Caco-2 (cell line): ENCODE results near the gene SIRPA. TPM values are rescaled to one million over a fixed set of nuclear protein-coding genes. Genes with fewer than 3 reads are reported as not detected.

Experiments
- BruUV-seq: library from RNA; stranded (reverse); fragments of 400-500 nt; replicated peaks from 2 replicates; lab custom pipeline; 2021; lab: Mats Ljungman, UMichigan
- CTCF ChIA-PET: fragments of 300-600 bp; sonication (Branson Sonifier 250); formaldehyde crosslinking; loops from one replicate; lab custom pipeline; 2022; ENCODE audit warnings: antibody characterized with exemption; lab: Charles Lee
- POLR2A ChIA-PET: fragments of 300-600 bp; sonication (Branson Sonifier 250); formaldehyde crosslinking; loops from one replicate; lab custom pipeline; 2022; ENCODE audit warnings: antibody characterized with exemption; lab: Charles Lee
- DNase-seq, 2 experiments: peaks; one replicate each; pipeline versions ENCODE4 v3.0.0 to v3.0.0-alpha.2; 2020 to 2022
- H3K27me3 ChIP-seq: replicated peaks from 2 replicates; pipeline ENCODE4 v1.6.0; 2011; ENCODE audit warnings: low read length; ENCODE audit not compliant: control insufficient read depth, insufficient read depth
- H3K36me3 ChIP-seq: 2 replicates; pipeline ENCODE4 v1.5.1; 2011; ENCODE audit warnings: low read length; ENCODE audit not compliant: control insufficient read depth, insufficient read depth
- H3K4me1 ChIP-seq: fragments of 250-450 bp; sonication (Bioruptor Pico); 2 replicates; pipeline ENCODE4 v1.5.1; 2020; ENCODE audit warnings: mild to moderate bottlenecking
- H3K4me3 ChIP-seq: 2 replicates; pipeline ENCODE4 v1.5.1; 2011; ENCODE audit warnings: low read depth, mild to moderate bottlenecking, control low read depth, low read length
- H3K9me3 ChIP-seq: fragments of 250-450 bp; sonication (Bioruptor Pico); 2 replicates; pipeline ENCODE4 v1.5.1; 2020; ENCODE audit warnings: mild to moderate bottlenecking, moderate library complexity
- H3K27ac Mint-ChIP-seq: one replicate; pipeline ENCODE4 v1.8.0; 2022; ENCODE audit warnings: mixed read lengths; ENCODE audit not compliant: unreplicated experiment
- H3K27me3 Mint-ChIP-seq: one replicate; pipeline ENCODE4 v1.8.0; 2022; ENCODE audit warnings: mixed read lengths; ENCODE audit not compliant: insufficient read depth, unreplicated experiment
- H3K36me3 Mint-ChIP-seq: one replicate; pipeline ENCODE4 v1.8.0; 2022; ENCODE audit warnings: mild to moderate bottlenecking, mixed read lengths; ENCODE audit not compliant: insufficient read depth, unreplicated experiment
- H3K4me1 Mint-ChIP-seq: one replicate; pipeline ENCODE4 v1.8.0; 2022; ENCODE audit warnings: low read depth, mixed read lengths; ENCODE audit not compliant: unreplicated experiment
- H3K4me3 Mint-ChIP-seq: one replicate; pipeline ENCODE4 v1.8.0; 2022; ENCODE audit warnings: mild to moderate bottlenecking, moderate library complexity, mixed read lengths; ENCODE audit not compliant: unreplicated experiment
- H3K9me3 Mint-ChIP-seq: one replicate; pipeline ENCODE4 v1.8.0; 2022; ENCODE audit warnings: mixed read lengths; ENCODE audit not compliant: unreplicated experiment
- CTCF ChIP-seq, 2 experiments: fragments of 200-600 bp in 1 of 2; IDR thresholded peaks; 1 replicate in 1 of 2; 2 replicates in 1 of 2; pipeline versions ENCODE4 v1.5.1 to v1.8.0; 2011 to 2022; ENCODE audit warnings: antibody characterized with exemption in 1 of 2, control low read depth in 1 of 2, inconsistent platforms in 1 of 2, low read depth in 1 of 2, low read length in 1 of 2, mild to moderate bottlenecking in 1 of 2, moderate library complexity in 1 of 2; ENCODE audit not compliant: insufficient read depth in 1 of 2, severe bottlenecking in 1 of 2, unreplicated experiment in 1 of 2
- intact Hi-C: fragments of 100-400 bp; cut with micrococcal nuclease; formaldehyde crosslinking; loops from one replicate; pipeline ENCODE4 v1.10.0; 2022; ENCODE audit not compliant: unreplicated experiment
- total RNA-seq: library from RNA; stranded (reverse); gene quantifications from 2 replicates; pipeline ENCODE4 v1.2.3, GENCODE V29; 2022

Gene SIRPA
- total RNA-seq, 1 experiment from 2014 or later: 33.3 TPM

GRCh38 chr20:1879934-1880333 is 15.3 kb upstream of the SIRPA start:
- Histone ChIP-seq H3K4me1 (peaks cover 23% of the 10 kb centered on the region), H3K9me3 (no peaks in the 10 kb centered on the region), H3K27me3 (no peaks in the 10 kb centered on the region), H3K36me3 (no peaks in the 10 kb centered on the region), H3K4me3 (no peak overlapping the region)
- Mint-ChIP-seq H3K4me1 (peaks cover 43% of the 10 kb centered on the region), H3K36me3 (peaks cover 22% of the 10 kb centered on the region), H3K27me3 (no peaks in the 10 kb centered on the region), H3K27ac (no peak overlapping the region), H3K9me3 (no peaks in the 10 kb centered on the region), H3K4me3 (no peak overlapping the region)
- no peak for DNase-seq
- TF ChIP-seq CTCF (IDR thresholded peaks at IDR 0.05; ENCODE audit: insufficient read depth in 1 of 2, low read depth in 1 of 2, low read length in 1 of 2, severe bottlenecking in 1 of 2, unreplicated experiment in 1 of 2): no peak
- POLR2A ChIA-PET: no interaction called here
- intact Hi-C loops: no loop called here
- CTCF ChIA-PET: no interaction called here
- no TSS peak for BruUV-seq

- POLR2A ChIA-PET: no interaction called here
- Histone ChIP-seq H3K36me3 (no peaks in the 10 kb centered on the region), H3K4me3 (no peak overlapping the region), H3K9me3 (no peaks in the 10 kb centered on the region), H3K27me3 (no peaks in the 10 kb centered on the region), H3K4me1 (peaks cover 15% of the 10 kb centered on the region)
- H3K36me3 Mint-ChIP-seq: peaks cover 22% of the 10 kb centered on the region
- peaks cover 35% of the 10 kb centered on the region for H3K4me1 Mint-ChIP-seq
- H3K27ac Mint-ChIP-seq: no peak overlapping the region
- CTCF ChIA-PET: no interaction called here
- H3K4me3 Mint-ChIP-seq: no peak overlapping the region
- no peak for DNase-seq
- BruUV-seq: no TSS peak
- H3K27me3 Mint-ChIP-seq: no peaks in the 10 kb centered on the region
- no peak for TF ChIP-seq CTCF (IDR thresholded peaks at IDR 0.05; ENCODE audit: insufficient read depth in 1 of 2, low read depth in 1 of 2, low read length in 1 of 2, severe bottlenecking in 1 of 2, unreplicated experiment in 1 of 2)
- H3K9me3 Mint-ChIP-seq: no peaks in the 10 kb centered on the region
- intact Hi-C loops: no loop called here
These were observed 14.5 kb upstream of the SIRPA start for GRCh38 chr20:1880529-1881239.

GRCh38 chr20:1881240-1881835 is 13.9 kb upstream of the SIRPA start:
- TF ChIP-seq CTCF (IDR thresholded peaks at IDR 0.05; ENCODE audit: insufficient read depth in 1 of 2, low read depth in 1 of 2, low read length in 1 of 2, severe bottlenecking in 1 of 2, unreplicated experiment in 1 of 2): no peak
- Mint-ChIP-seq H3K36me3 (peaks cover 15% of the 10 kb centered on the region), H3K27ac (no peak overlapping the region), H3K4me1 (peaks cover 33% of the 10 kb centered on the region), H3K4me3 (no peak overlapping the region), H3K27me3 (no peaks in the 10 kb centered on the region), H3K9me3 (no peaks in the 10 kb centered on the region)
- no peak for DNase-seq
- BruUV-seq: no TSS peak
- no peaks in the 10 kb centered on the region for H3K9me3 ChIP-seq
- ChIA-PET CTCF (no interaction called here), POLR2A (no interaction called here)
- H3K4me3 ChIP-seq: no peak overlapping the region
- peaks cover 11% of the 10 kb centered on the region; the same call in 1 of the 2 replicates for H3K4me1 ChIP-seq
- H3K27me3 ChIP-seq: no peaks in the 10 kb centered on the region
- H3K36me3 ChIP-seq: no peaks in the 10 kb centered on the region
- intact Hi-C loops: no loop called here
